ENCODE results near the gene GABBR2. TPM values are rescaled to one million over a fixed set of nuclear protein-coding genes. Genes with fewer than 3 reads are reported as not detected.

Gene GABBR2
- total and polyA plus RNA-seq, 9 of the 15 experiments (the other 6 are each of a cell fraction or from before 2014, with no cell fraction given) = 0.15 to 1.9 (median 0.32) TPM

GRCh38 chr9:98359569-98359968 is 349.2 kb downstream of the GABBR2 start (continued):
- TF ChIP-seq SNIP1 (IDR thresholded peaks at IDR 0.05; ENCODE audit: low read depth) (no peak), TAF9B (IDR thresholded peaks at IDR 0.05; ENCODE audit: partially characterized antibody) (no peak), SLC30A9 (CRISPR knock-in tag; IDR thresholded peaks at IDR 0.05) (no peak), GATAD2B (IDR thresholded peaks at IDR 0.05; ENCODE audit: borderline replicate concordance) (no peak), HDAC2 (IDR thresholded peaks at IDR 0.05) (no peak)
- TF ChIP-seq, protein P1, sequence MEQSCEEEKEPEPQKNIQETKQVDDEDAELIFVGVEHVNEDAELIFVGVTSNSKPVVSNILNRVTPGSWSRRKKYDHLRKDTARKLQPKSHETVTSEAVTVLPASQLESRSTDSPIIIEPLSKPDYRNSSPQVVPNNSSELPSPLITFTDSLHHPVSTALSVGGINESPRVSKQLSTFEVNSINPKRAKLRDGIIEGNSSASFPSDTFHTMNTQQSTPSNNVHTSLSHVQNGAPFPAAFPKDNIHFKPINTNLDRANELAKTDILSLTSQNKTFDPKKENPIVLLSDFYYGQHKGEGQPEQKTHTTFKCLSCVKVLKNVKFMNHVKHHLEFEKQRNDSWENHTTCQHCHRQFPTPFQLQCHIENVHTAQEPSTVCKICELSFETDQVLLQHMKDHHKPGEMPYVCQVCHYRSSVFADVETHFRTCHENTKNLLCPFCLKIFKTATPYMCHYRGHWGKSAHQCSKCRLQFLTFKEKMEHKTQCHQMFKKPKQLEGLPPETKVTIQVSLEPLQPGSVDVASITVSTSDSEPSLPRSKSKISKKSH (CRISPR knock-in tag; IDR thresholded peaks at IDR 0.05) = no peak

GRCh38 chr9:98357921-98358535 is 350.7 kb downstream of the GABBR2 start:
- no peaks in the 10 kb centered on the region for H3K27me3 ChIP-seq (ENCODE audit: control insufficient read depth in 2 of 2, insufficient read depth in 2 of 2, low read length in 2 of 2)
- FAIRE-seq (peak; percentile 19), DNase-seq (ENCODE audit: extremely low read depth in 1 of 4, low spot score in 3 of 4) (no peak), ATAC-seq (no peak)
- intact Hi-C loops (cut with micrococcal nuclease) = no loop called here
- ChIA-PET CTCF (ENCODE audit: low intra/inter-chr PET ratio) (no interaction called here), POLR2A (interaction anchor here (0.6 kb wide), 2 partner anchors 13 to 240 kb away, joined by 3 read pairs; no protein-coding TSS in a partner anchor)
- in situ Hi-C loops (cut with MboI) = no loop called here
- no peak overlapping the region for H3K27ac ChIP-seq (ENCODE audit: extremely low read depth, low read depth, low read length)
- no peaks in the 10 kb centered on the region for H3K36me3 ChIP-seq (ENCODE audit: control insufficient read depth, insufficient read depth, low read length)
- no peak overlapping the region for H3K9ac ChIP-seq (ENCODE audit: insufficient read depth in 1 of 2, low read depth in 2 of 2, low read length in 2 of 2)
- no peaks in the 10 kb centered on the region; a peak in 1 of 5 replicates for H3K4me1 ChIP-seq (replicated peaks in 1 of 2; ENCODE audit: control insufficient read depth in 2 of 2, insufficient read depth in 2 of 2, low read length in 2 of 2)
- no TSS peak for BruUV-seq (replicated peaks)
- H4K20me1 ChIP-seq (replicated peaks; ENCODE audit: control insufficient read depth, insufficient read depth, low read length) = no peaks in the 10 kb centered on the region
- H3K4me3 ChIP-seq = no peak overlapping the region
- H3K9me1 ChIP-seq (ENCODE audit: control insufficient read depth, insufficient read depth, low read length) = no peaks in the 10 kb centered on the region
- H3K79me2 ChIP-seq (ENCODE audit: control insufficient read depth, insufficient read depth, low read length) = no peaks in the 10 kb centered on the region
- peaks cover 3% of the 10 kb centered on the region; the same call in 1 of the 2 replicates for H3K9me3 ChIP-seq (replicated peaks; ENCODE audit: control insufficient read depth, insufficient read depth, low read depth, low read length)
- peak overlapping the region; percentile 49; the same call in 1 of the 2 replicates for H2AFZ ChIP-seq (ENCODE audit: low read depth, low read length)
- 60% methylated on average over 6 of the region's 6 CpGs for WGBS (ENCODE audit: insufficient coverage, low coverage, missing lambda C conversion rate)
- no peak overlapping the region for H3K4me2 ChIP-seq (ENCODE audit: insufficient read depth, low read length)
- TF ChIP-seq CC2D1A (IDR thresholded peaks at IDR 0.05) (no peak), C11orf30 (IDR thresholded peaks at IDR 0.05; ENCODE audit: low read depth) (no peak), ZNF511 (CRISPR knock-in tag; IDR thresholded peaks at IDR 0.05) (no peak), FIP1L1 (IDR thresholded peaks at IDR 0.05; ENCODE audit: low read depth, low read length, poor library complexity, severe bottlenecking) (no peak), ZNF79 (CRISPR knock-in tag; IDR thresholded peaks at IDR 0.05; ENCODE audit: low read depth) (no peak), HNRNPUL1 (IDR thresholded peaks at IDR 0.05; ENCODE audit: low read length) (no peak), FOXK1 (CRISPR knock-in tag; IDR thresholded peaks at IDR 0.05; ENCODE audit: borderline replicate concordance) (no peak), MED1 (CRISPR knock-in tag; IDR thresholded peaks at IDR 0.05; ENCODE audit: borderline replicate concordance) (no peak)
- TF ChIP-seq, protein P2, sequence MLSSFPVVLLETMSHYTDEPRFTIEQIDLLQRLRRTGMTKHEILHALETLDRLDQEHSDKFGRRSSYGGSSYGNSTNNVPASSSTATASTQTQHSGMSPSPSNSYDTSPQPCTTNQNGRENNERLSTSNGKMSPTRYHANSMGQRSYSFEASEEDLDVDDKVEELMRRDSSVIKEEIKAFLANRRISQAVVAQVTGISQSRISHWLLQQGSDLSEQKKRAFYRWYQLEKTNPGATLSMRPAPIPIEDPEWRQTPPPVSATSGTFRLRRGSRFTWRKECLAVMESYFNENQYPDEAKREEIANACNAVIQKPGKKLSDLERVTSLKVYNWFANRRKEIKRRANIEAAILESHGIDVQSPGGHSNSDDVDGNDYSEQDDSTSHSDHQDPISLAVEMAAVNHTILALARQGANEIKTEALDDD (IDR thresholded peaks at IDR 0.05) = no peak
- TF ChIP-seq, protein P3, sequence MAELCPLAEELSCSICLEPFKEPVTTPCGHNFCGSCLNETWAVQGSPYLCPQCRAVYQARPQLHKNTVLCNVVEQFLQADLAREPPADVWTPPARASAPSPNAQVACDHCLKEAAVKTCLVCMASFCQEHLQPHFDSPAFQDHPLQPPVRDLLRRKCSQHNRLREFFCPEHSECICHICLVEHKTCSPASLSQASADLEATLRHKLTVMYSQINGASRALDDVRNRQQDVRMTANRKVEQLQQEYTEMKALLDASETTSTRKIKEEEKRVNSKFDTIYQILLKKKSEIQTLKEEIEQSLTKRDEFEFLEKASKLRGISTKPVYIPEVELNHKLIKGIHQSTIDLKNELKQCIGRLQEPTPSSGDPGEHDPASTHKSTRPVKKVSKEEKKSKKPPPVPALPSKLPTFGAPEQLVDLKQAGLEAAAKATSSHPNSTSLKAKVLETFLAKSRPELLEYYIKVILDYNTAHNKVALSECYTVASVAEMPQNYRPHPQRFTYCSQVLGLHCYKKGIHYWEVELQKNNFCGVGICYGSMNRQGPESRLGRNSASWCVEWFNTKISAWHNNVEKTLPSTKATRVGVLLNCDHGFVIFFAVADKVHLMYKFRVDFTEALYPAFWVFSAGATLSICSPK (IDR thresholded peaks at IDR 0.05; ENCODE audit: borderline replicate concordance) = no peak

All from K562 (cell line).